NCI-H345 treated with DMSO at 0.1 percent for 48 hours (cell line): Measurements from ENCODE around the gene DOCK1.

Source experiments
- DNase-seq: peaks from one replicate; lab custom pipeline; 2025; ENCODE audit not compliant: unreplicated experiment; lab: John Stamatoyannopoulos, UW

DOCK1 gene

GRCh38 chr10:127073666-127074065 is 168.4 kb downstream of the DOCK1 start:
- DNase-seq: no peak

DNA sequence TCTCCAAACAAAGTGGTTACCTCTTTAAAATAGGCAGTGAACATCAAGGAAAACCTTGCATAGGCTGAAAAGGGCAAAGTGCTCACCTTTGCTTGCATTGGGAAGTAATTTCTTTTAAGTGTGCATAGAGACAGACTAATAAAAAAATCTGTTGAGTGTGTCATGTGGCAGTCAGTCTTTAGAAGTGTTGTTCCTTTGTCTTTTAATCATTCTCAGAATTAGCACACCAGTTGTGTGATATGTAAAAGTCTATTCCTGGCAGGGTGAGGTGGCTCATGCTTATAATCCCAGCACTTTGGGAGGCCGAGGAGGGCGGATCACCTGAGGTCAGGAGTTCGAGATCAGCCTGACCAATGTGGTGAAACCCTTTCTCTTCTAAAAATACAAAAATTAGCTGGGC is 174.2 kb downstream of the DOCK1 start:
- DNase-seq: no peak

GRCh38 chr10:127080317-127080716 is 175.1 kb downstream of the DOCK1 start:
- no peak for DNase-seq

DNA sequence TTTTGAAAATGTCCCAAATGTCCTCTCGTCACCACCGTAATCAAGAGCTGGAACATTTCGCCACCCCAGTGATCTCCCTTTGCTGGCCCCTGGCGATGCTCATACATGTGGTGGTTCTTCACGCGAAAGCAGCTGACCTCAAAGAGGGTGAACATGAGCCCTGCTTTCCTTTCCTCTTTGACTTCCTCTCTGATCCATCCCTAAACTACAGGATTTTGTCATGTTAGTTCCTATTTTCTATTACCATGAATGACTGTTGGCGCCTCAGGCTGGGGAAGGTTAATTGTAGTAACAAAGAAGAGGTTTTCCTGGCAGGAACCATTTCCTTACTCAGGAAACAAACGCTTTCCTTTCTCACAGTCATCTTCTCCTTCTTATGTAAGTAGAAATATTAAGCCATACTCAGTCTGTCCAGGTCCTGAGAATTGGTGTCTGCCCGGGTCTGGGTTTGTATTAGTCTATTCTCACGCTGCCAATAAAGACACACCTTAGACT is 176.7 kb downstream of the DOCK1 start:
- no peak for DNase-seq

GRCh38 chr10:127082651-127083050 is 177.4 kb downstream of the DOCK1 start:
- no peak for DNase-seq

- DNase-seq: no peak
Observed at GRCh38 chr10:127085957-127086356, 180.7 kb downstream of the DOCK1 start.

DNA sequence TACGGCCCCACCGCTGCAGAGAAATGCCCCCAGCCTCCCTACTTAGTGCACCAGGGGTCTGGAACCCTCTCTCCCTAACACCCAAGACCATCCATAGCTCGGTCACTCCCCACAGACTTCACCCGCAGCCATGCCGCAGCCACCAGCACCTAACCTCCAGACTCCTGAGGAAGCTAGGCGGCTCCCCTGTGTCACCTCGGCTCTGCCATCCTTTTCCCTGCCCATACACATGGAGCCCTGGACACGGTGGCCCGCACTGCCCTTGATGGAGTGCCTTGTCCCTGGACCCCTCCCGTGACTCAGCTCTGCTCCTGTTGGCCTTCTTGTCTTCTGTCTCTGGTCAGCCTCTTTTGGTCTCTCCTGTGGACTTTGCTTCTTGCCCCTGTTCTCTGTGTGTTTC is 183.7 kb downstream of the DOCK1 start:
- no peak for DNase-seq

- DNase-seq: no peak
Observed at GRCh38 chr10:127089446-127089845, 184.2 kb downstream of the DOCK1 start.

GRCh38 chr10:127090138-127090537 is 184.9 kb downstream of the DOCK1 start:
- no peak for DNase-seq

- no peak for DNase-seq
Observed at GRCh38 chr10:127091354-127091753, 186.1 kb downstream of the DOCK1 start.

GRCh38 chr10:127092916-127093315 is 187.7 kb downstream of the DOCK1 start:
- DNase-seq: no peak

DNA sequence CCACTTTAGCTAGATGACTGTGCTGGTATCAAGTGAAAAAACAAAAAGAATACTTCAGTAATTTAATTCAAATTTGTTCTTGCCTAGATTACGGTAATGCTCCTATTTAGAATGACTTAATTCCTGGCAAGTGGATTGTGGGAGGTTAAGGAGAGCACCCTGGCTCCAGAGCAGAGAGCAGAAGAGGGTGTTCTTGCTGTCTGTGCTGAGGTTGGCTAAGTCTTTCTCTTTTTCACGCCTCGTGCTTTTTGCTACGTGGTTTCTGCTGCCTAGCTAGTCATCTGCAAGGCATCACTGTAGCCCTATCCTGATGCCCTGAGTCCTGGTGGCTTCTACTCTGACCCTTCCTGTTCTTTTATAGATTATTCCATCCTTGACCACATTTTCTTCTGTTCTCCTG is 189.8 kb downstream of the DOCK1 start:
- no peak for DNase-seq

GRCh38 chr10:127100983-127101615 is 195.9 kb downstream of the DOCK1 start:
- no peak for DNase-seq

DNA sequence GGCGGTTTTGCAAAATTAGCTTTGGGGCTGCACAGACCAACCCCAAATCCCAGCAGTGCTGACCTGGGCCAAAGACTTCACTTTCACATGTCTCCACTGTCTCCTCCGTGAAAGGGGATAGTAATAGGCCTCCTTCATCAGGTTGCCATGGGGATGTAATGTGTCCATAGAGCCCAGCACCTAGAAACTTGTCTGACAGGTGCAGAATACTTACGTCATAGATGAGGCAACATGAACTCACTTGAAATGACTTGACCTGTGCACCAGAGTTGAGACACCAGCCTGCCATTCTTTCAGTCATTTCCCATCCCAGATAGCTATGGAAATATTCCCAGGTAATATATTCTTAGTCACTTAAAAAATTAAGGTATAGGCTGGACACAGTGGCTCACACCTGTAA is 196.9 kb downstream of the DOCK1 start:
- no peak for DNase-seq

GRCh38 chr10:127115100-127115499 is 209.9 kb downstream of the DOCK1 start:
- DNase-seq: no peak

DNA sequence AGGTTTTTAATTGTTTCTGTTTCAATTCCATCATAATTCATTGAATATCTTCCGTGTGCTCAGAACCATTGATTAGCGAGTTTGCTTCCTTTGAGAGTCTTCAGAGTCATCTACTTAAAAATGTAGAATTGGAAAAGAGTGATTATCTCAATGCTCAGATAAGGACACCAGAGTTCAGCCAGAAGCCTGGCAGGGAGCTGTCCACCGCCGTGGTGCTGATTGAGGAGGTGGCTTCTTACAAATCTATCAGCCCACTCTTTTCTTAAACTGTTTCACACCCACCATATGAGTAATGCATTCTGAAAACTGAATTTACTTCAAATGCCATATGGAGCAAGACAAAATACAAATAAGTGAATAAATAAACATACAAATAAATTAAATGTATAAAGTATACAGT is 211.9 kb downstream of the DOCK1 start:
- DNase-seq: no peak

DNA sequence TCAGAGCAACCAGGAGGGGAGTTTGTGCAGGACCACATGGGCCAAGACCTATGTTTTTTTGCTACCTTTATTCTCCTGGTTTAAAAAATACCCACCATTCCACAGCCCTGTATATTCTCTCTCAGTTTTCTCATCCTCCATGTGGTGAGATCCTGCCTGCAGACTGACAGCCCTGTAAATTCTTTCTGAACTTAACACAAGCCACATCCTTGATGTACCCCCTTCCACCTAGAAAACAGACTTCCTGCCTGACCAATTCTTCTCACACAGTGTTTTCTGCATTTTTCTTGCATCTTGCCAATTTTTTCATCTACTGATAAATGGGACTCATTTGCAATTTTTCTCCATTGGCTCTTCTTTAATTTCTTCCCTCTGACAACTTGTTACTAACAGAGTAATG is 212.8 kb downstream of the DOCK1 start:
- no peak for DNase-seq

GRCh38 chr10:127119936-127120335 is 214.7 kb downstream of the DOCK1 start:
- no peak for DNase-seq

DNA sequence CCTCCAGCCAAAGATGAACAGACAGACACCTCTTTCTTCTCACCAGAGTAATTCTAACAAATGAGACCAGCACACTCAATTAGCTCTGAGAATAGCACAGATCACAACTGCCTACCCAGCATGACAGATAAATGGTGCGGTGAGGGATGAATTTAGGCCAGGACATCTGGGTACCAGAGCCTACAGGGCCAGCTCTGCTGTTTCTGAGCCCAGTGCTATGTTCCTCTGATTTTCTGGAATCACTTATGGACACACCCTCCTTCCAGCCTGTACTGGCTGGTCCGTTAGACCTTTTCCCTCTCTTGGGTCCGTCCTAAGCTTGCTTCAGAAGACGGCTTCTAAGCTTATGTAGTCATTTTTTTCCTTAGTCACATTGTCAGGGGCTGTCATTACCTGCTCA is 217.6 kb downstream of the DOCK1 start:
- no peak for DNase-seq

- no peak for DNase-seq
Observed at GRCh38 chr10:127123626-127124025, 218.4 kb downstream of the DOCK1 start.

GRCh38 chr10:127125331-127125730 is 220.1 kb downstream of the DOCK1 start:
- DNase-seq: no peak

- DNase-seq: no peak
Observed at GRCh38 chr10:127127822-127128221, 222.6 kb downstream of the DOCK1 start.

DNA sequence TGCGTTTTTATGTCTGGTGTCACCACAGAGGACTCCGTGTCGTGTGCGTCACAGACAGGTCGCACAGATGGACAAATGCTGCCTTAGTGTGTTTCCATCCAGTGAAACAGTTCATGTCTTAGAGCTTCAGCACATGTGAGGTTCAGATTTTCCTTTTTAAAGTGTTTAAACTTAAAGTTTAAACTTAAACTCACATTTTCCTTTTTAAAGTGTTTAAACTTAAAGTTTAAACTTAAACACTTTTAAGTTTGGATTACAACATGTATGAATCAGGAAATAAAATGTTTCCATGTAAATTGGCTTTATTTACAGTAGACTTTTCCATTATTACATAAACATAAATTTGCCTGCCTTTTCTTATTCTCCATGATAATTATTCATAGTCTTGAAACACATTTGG is 223.9 kb downstream of the DOCK1 start:
- no peak for DNase-seq
